Parathyroid adenoma (tissue), 2 donors: Measurements from ENCODE around the gene OR2M3.

ENCODE experiments used
- H2AFZ ChIP-seq: fragments of 300-600 bp; sonication (generic); one replicate; pipeline ENCODE4 v1.7.0; 2017; ENCODE audit warnings: antibody characterized with exemption, mild to moderate bottlenecking
- H3K27ac ChIP-seq: fragments of 300-600 bp; sonication (generic); one replicate; pipeline ENCODE4 v1.7.0; 2017
- H3K27me3 ChIP-seq: fragments of 300-600 bp; sonication (generic); one replicate; pipeline ENCODE4 v1.7.0; 2017; ENCODE audit warnings: low read length; ENCODE audit not compliant: control insufficient read depth, insufficient read depth
- H3K36me3 ChIP-seq: fragments of 300-600 bp; sonication (generic); one replicate; pipeline ENCODE4 v1.7.0; 2017; ENCODE audit warnings: low read length; ENCODE audit not compliant: control insufficient read depth, insufficient read depth
- H3K4me1 ChIP-seq: fragments of 300-600 bp; sonication (generic); one replicate; pipeline ENCODE4 v1.7.0; 2017; ENCODE audit warnings: control low read depth
- H3K4me2 ChIP-seq: fragments of 300-600 bp; sonication (generic); one replicate; pipeline ENCODE4 v1.7.0; 2017; ENCODE audit warnings: low read length
- H3K4me3 ChIP-seq: fragments of 300-600 bp; sonication (generic); one replicate; pipeline ENCODE4 v1.7.0; 2017; ENCODE audit warnings: low read depth, low read length
- H3K79me2 ChIP-seq: fragments of 300-600 bp; sonication (generic); one replicate; pipeline ENCODE4 v1.7.0; 2017; ENCODE audit warnings: control low read depth
- H3K9ac ChIP-seq: fragments of 300-600 bp; sonication (generic); one replicate; pipeline ENCODE4 v1.7.0; 2017; ENCODE audit warnings: mild to moderate bottlenecking
- H3K9me3 ChIP-seq: fragments of 300-600 bp; sonication (generic); one replicate; pipeline ENCODE4 v1.7.0; 2017; ENCODE audit warnings: low read length; ENCODE audit not compliant: control insufficient read depth
- CTCF ChIP-seq: fragments of 300-600 bp; sonication (generic); IDR thresholded peaks from one replicate; pipeline ENCODE4 v1.7.0; 2017; ENCODE audit warnings: antibody characterized with exemption, mild to moderate bottlenecking
- donor health status: primary hyperparathyroidism.

Gene OR2M3

DNA sequence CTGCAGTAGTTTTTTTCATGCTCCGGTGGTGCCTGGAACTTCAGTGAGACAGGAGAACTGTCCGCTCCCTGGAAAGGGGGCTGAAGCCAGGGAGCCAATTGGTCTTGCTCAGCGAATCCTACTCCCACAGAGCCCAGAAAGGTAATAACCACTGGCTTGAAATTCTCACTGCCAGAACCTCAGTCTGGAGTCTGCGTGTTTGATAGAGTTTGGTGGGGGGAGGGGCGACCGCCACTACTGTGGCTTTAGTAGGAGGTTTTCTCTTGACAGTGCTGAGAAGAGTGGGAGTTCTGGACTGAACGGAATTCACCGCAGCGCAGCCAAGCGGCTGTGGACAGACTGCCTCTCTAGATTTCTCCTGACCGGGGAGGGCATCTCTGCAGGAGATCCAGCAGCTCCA lies 8.0 kb upstream of the OR2M3 start:
- Histone ChIP-seq H3K27ac (no peak overlapping the region), H3K9ac (no peak overlapping the region), H3K4me2 (no peak overlapping the region), H3K27me3 (no peaks in the 10 kb centered on the region), H3K9me3 (no peaks in the 10 kb centered on the region), H2AFZ (no peak overlapping the region), H3K4me3 (no peak overlapping the region), H3K4me1 (no peaks in the 10 kb centered on the region), H3K36me3 (no peaks in the 10 kb centered on the region), H3K79me2 (no peaks in the 10 kb centered on the region)
- TF ChIP-seq CTCF = no peak

DNA sequence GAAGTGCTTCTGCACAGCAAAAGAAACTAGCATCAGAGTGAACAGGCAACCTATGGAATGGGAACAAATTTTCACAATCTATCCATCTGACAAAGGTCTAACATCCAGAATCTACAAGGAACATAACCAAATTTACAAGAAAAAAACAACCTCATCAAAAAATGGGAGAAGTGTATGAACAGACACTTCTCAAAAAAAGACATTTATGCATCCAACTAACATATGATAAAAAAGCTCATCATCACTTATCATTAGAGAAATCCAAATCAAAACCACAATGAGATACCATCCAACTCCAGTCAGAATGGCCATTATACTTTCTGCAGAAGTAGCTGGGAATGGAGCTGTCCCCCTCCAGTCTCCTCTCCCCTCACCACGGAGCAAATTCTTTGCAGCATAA lies 2.9 kb upstream of the OR2M3 start:
- Histone ChIP-seq H3K9ac (no peak overlapping the region), H3K36me3 (no peaks in the 10 kb centered on the region), H3K27me3 (no peaks in the 10 kb centered on the region), H3K9me3 (no peaks in the 10 kb centered on the region), H3K27ac (no peak overlapping the region), H3K79me2 (no peaks in the 10 kb centered on the region), H3K4me3 (no peak overlapping the region), H2AFZ (no peak overlapping the region), H3K4me1 (no peaks in the 10 kb centered on the region), H3K4me2 (no peak overlapping the region)
- TF ChIP-seq CTCF = no peak

DNA sequence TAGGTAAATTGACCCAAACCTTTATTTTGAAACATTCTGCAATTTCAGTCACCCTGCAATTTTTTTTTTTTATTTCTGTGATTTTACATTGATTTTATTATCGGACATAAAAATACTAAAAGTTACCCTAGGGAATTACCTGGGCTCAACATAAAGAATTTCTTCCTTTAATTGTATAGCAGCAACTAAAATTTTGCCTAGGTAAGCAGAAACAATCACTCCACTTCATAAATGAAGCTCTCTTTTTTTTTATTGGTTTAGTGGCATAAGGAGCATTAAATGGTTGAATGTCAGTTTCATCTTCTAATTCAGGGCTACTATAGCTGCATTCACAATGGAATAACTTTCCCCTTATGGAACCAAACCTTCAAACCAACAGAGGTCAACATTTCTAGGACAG lies 18.8 kb downstream of the OR2M3 start:
- Histone ChIP-seq H3K9ac (no peak overlapping the region), H3K36me3 (no peaks in the 10 kb centered on the region), H3K4me2 (no peak overlapping the region), H2AFZ (no peak overlapping the region), H3K79me2 (no peaks in the 10 kb centered on the region), H3K27ac (no peak overlapping the region), H3K27me3 (no peaks in the 10 kb centered on the region), H3K9me3 (no peaks in the 10 kb centered on the region), H3K4me1 (no peaks in the 10 kb centered on the region), H3K4me3 (no peak overlapping the region)
- TF ChIP-seq CTCF = no peak

- Histone ChIP-seq H2AFZ (no peak overlapping the region), H3K4me3 (no peak overlapping the region), H3K27me3 (no peaks in the 10 kb centered on the region), H3K36me3 (no peaks in the 10 kb centered on the region), H3K79me2 (no peaks in the 10 kb centered on the region), H3K9me3 (no peaks in the 10 kb centered on the region), H3K4me1 (no peaks in the 10 kb centered on the region), H3K4me2 (no peak overlapping the region), H3K9ac (no peak overlapping the region), H3K27ac (no peak overlapping the region)
- TF ChIP-seq CTCF = no peak
These were observed 28.5 kb downstream of the OR2M3 start for GRCh38 chr1:248225537-248225936.

DNA sequence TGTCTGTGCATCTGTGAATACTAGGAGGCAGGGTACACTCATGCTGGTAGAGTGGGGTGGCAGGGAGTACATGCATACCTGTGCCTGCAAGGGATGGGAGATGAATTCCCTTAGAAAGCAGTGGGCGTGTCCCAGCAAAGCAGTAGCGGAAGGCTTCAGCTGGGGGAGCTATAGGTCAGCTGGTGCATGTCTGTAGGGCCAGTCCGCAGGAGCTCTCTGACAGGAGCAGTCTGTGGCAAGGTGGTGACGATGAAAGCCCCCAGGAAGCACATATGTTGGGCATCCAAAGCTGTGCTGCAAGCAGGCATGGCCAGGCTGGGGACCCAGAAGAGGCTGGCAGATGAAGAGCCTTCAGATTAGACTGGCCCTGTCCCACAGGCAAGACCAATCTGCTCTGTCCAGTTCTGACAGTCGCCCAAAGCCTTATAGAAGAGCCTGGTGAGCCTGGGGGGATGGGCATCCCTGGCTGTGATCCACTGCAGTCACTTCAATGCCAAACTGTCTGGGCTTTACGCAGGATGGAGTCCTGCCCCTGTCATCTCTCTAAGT lies 32.4 kb downstream of the OR2M3 start:
- Histone ChIP-seq H3K9ac (no peak overlapping the region), H3K4me2 (no peak overlapping the region), H3K27me3 (no peaks in the 10 kb centered on the region), H3K79me2 (no peaks in the 10 kb centered on the region), H3K27ac (no peak overlapping the region), H3K4me3 (no peak overlapping the region), H3K9me3 (no peaks in the 10 kb centered on the region), H2AFZ (no peak overlapping the region), H3K36me3 (no peaks in the 10 kb centered on the region), H3K4me1 (no peaks in the 10 kb centered on the region)
- no peak for TF ChIP-seq CTCF
